HG02571 (cell line): ENCODE measurements around the gene AMPD2.
"Not testable (repeated sequence)": the region's sequence is repeated elsewhere in the genome, so short reads cannot be mapped to it uniquely, and the experiment has no call there.

Experiments used
- ATAC-seq: cut with Tn5 transposase; IDR thresholded peaks from one replicate; pipeline ENCODE4 v1.9.1; 2021; ENCODE audit warnings: mild to moderate bottlenecking, moderate library complexity; ENCODE audit not compliant: unreplicated experiment

AMPD2 gene

GRCh38 chr1:109676683-109677381 lies 57.2 kb downstream of the AMPD2 start:
- not testable (repeated sequence) for ATAC-seq

- no peak for ATAC-seq
Measured at GRCh38 chr1:109677459-109677858, 57.8 kb downstream of the AMPD2 start.

GRCh38 chr1:109678637-109679036 lies 59.0 kb downstream of the AMPD2 start:
- not testable (repeated sequence) for ATAC-seq
